Measurements from ENCODE around the gene CECR2. TPM values are rescaled to one million over a fixed set of nuclear protein-coding genes. Genes with fewer than 3 reads are reported as not detected.

CECR2 gene
- total RNA-seq, 1 donor from 2014 or later = 10.4 TPM

DNA sequence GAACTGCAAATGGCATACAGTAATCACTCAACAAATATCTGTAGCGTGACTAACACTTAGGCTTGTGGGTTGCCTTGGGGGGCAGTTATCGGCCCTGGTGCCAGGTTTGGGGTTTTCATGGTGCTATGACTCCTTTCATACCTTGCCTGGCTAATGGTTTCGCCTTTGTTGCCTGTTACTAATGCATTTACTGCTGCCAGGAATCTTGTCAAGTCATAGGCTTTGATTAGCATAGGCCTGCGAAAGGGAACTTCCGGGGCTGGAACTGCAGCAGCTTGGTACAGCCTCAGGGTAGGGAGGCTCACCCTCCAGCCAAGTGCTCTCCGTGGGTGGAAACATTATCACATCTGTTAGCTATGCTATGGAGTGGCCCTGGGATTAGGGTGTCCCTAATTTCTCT lies 207.2 kb downstream of the CECR2 start:
- DNase-seq = no peak

- DNase-seq = peak; percentile 85
Measured at GRCh38 chr22:17578136-17578754, 209.0 kb downstream of the CECR2 start.

GRCh38 chr22:17579535-17579981 lies 210.3 kb downstream of the CECR2 start:
- DNase-seq = no peak

GRCh38 chr22:17580441-17581031 lies 211.3 kb downstream of the CECR2 start:
- no peak for DNase-seq

GRCh38 chr22:17581056-17581455 lies 211.8 kb downstream of the CECR2 start:
- no peak for DNase-seq

- no peak for DNase-seq
Measured at GRCh38 chr22:17581631-17582030, 212.4 kb downstream of the CECR2 start.

DNA sequence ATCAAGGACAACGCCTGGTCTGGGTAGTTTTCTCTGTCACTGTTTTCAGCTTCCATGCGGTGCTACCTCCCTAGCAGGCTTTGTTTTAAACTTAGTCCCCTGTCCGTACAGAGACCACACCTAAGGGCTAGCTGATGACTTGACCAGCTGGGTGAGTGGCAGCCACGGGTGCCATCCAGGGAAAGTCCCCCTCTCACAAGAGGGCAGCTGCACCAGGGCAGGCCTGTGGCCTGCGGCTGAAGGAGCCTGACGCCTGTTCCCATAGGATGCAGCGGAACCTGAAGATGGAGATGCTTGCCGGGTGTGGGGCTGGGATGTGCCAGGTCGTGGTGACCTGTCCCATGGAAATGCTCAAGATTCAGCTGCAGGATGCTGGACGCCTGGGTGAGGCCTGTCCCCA lies 213.9 kb downstream of the CECR2 start:
- DNase-seq = no peak

- DNase-seq = no peak
Measured at GRCh38 chr22:17586831-17587440, 217.7 kb downstream of the CECR2 start.

GRCh38 chr22:17587629-17588028 lies 218.4 kb downstream of the CECR2 start:
- DNase-seq = no peak

- DNase-seq = no peak
Measured at GRCh38 chr22:17588606-17589005, 219.3 kb downstream of the CECR2 start.

DNA sequence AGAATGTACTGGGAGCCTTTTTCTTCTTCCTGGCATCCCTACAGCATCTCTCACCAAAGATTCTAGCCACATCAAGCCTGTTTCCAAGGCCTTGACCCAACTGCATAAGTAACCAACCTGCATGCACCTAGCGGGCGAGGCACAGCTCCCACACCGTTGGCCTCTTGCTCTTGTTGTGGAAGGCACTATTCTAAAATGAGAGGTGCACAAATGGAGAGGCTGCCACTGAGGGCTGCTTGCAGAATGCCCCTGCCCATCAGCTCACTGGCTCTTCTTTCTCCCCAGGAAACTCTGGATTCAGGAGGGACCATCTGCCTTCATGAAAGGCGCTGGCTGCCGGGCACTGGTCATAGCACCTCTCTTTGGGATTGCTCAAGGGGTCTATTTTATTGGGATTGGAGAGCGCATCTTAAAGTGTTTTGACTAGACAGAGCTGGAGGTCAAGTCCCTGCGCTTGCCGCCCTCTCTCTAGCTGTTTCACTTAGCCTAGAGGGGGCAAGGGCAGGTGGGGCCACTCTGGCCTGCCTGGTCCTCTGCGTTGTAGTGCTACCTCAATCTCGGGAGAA lies 220.6 kb downstream of the CECR2 start:
- no peak for DNase-seq

DNA sequence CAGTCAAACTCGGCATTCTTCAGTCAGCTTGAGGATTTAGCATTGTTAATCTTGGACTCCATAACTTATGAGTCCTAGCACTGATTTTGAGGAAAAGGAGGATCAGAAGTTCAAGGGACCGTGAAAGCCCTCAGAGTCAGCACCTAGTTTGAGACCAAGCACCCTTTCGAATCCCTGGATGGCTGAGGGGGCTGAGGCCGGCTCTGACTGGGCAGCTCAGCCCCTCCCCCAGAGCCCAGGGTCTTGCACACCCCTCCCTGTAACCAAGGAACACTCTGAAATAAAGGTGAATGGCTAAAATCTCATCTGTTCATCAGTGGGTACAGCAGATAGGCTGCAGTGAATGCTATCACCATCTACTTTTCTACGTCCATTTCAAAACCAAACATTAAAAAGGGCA lies 221.3 kb downstream of the CECR2 start:
- no peak for DNase-seq

DNA sequence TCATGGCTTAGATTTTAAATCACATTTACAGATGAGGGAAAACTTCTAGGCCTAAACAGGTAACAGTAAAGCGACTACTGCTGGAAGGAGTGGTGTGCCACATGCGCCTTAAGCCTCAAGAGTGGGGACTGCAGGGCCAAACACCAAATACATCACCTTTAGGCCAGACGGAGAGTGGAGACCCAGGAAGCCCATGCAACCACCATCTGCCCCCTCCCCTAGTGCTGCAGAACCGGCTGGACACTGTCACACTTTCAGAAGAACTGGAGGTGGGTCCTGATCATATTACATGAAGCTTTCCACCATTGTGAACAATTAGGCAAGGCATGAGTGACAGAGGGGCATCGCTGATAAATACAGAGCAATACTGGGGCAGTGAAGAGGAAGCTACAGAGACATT lies 222.9 kb downstream of the CECR2 start:
- DNase-seq = no peak

GRCh38 chr22:17596226-17596625 lies 227.0 kb downstream of the CECR2 start:
- no peak for DNase-seq

DNA sequence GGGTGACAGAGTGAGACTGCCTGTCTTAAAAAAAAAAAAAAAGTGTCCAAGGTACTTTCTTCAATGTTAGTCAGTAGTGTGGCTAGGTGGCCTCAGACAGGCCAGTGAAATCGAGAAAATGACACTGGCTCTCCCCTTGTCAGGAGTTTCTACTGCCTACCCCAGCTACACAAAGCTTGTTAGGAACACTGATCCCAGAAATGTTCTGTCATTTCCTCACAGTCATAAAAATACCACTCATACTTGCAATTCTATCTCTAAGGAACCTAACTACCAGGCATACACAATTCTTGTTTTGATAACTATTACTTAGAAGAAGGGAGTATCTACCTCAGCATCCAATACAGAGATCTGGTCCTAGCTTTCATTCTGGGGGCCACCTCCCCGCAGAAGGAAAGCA lies 228.0 kb downstream of the CECR2 start:
- no peak for DNase-seq

- DNase-seq = no peak
Measured at GRCh38 chr22:17598318-17598717, 229.1 kb downstream of the CECR2 start.

GRCh38 chr22:17601031-17601430 lies 231.8 kb downstream of the CECR2 start:
- DNase-seq = no peak

DNA sequence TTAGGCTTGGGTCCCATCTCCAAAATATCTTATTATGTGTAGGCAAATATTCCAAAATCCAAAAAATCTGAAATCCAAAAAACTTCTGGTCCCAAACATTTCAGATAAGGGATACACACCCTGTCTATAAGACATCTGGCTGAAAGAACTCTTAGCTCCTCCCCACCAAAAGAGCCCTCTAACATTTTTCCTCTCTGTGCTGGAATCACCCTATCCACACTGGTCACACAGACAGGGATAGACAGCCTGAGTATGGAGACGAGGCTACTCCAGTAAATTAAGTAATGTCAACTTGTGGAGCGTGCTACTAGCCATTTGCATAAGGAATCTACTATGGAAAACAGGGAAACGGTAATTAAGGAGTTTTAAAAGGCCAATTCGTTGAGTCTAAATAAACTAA lies 234.4 kb downstream of the CECR2 start:
- DNase-seq = no peak

DNA sequence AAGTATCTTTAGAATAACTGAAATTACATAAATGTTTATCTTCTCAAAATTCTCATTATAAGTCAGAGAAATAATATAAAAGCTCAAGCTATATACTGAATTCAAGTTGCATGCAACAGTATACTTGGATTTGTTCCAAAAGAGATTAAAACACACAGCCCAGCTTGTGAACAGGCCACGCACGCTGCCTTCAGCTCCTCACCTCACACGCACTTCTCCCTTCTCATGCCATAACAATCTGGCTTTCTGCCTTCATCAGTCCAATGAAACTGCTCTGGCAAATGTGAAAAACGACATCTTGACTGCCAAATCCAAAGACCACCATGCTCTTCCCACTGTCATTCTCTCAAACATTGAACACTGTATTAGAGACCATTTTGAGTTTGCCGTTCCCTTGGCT lies 237.2 kb downstream of the CECR2 start:
- DNase-seq = peak; percentile 67

Measured in tongue (tissue), 2 donors.